Muscle layer of duodenum (tissue), 2 donors: ENCODE data around the gene XYLT1.
A peak's percentile ranks its signal among the peaks of the same experiment; 100 is the strongest.

Experiments
- H3K27ac ChIP-seq: one replicate; pipeline ENCODE4 v1.7.0; 2013; ENCODE audit warnings: mild to moderate bottlenecking, low read length
- H3K27me3 ChIP-seq: one replicate; pipeline ENCODE4 v1.7.0; 2013; ENCODE audit warnings: low read depth, mild to moderate bottlenecking, control low read depth, low read length
- H3K36me3 ChIP-seq, 2 donors: one replicate each; pipeline ENCODE4 v1.7.0; 2013; ENCODE audit warnings: low read length in 2 of 2, control low read depth in 1 of 2, mild to moderate bottlenecking in 1 of 2; ENCODE audit not compliant: insufficient read depth in 2 of 2, control insufficient read depth in 1 of 2
- H3K4me1 ChIP-seq, 2 donors: one replicate each; pipeline ENCODE4 v1.7.0; 2013; ENCODE audit warnings: low read length in 2 of 2, mild to moderate bottlenecking in 2 of 2, control low read depth in 1 of 2, moderate library complexity in 1 of 2; ENCODE audit not compliant: insufficient read depth in 2 of 2, control insufficient read depth in 1 of 2
- H3K4me3 ChIP-seq, 2 donors: one replicate each; pipeline ENCODE4 v1.7.0; 2013; ENCODE audit warnings: low read length in 2 of 2, low read depth in 1 of 2, mild to moderate bottlenecking in 1 of 2
- H3K9me3 ChIP-seq, 2 donors: one replicate each; pipeline ENCODE4 v1.7.0; 2013; ENCODE audit warnings: low read length in 2 of 2, control low read depth in 1 of 2, mild to moderate bottlenecking in 1 of 2; ENCODE audit not compliant: control insufficient read depth in 1 of 2
- donor health status: healthy.

XYLT1 gene

DNA sequence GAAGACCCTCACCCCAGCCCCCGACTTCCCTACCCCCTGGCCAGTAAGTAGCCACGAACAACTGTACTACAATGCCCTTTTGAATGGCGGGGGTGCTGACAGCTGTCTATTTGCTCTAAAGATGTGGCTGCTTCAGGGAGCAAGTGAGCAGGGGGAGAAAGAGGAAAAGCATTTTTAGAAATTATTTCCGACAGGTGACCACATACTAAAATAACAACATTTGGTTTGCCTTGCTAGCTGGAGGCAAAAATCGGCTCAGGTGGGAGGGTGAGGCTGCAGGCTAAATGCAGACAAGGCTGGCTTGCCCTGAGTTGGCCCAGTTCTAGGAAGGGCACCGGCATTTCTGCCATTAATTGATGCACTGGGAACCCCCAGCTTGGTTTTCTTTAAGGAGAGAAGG lies 188.5 kb downstream of the XYLT1 start:
- Histone ChIP-seq H3K4me3 (no peak overlapping the region), H3K27ac (no peak overlapping the region), H3K36me3 (no peaks in the 10 kb centered on the region), H3K27me3 (no peaks in the 10 kb centered on the region), H3K4me1 (peaks cover under 1 to 4% of the 10 kb centered on the region in 2 donors), H3K9me3 (no peaks in the 10 kb centered on the region)

- Histone ChIP-seq H3K4me1 (peaks cover 0 to 8% of the 10 kb centered on the region in 2 donors), H3K4me3 (no peak overlapping the region), H3K9me3 (no peaks in the 10 kb centered on the region), H3K36me3 (no peaks in the 10 kb centered on the region), H3K27ac (no peak overlapping the region), H3K27me3 (no peaks in the 10 kb centered on the region)
Measured at GRCh38 chr16:17281052-17281451, 189.7 kb downstream of the XYLT1 start.

- no peaks in the 10 kb centered on the region for H3K27me3 ChIP-seq
- no peak overlapping the region for H3K4me3 ChIP-seq
- no peak overlapping the region for H3K27ac ChIP-seq
- H3K36me3 ChIP-seq, result no peaks in the 10 kb centered on the region
- H3K4me1 ChIP-seq, result peaks cover 0 to 11% of the 10 kb centered on the region in 2 donors
- no peaks in the 10 kb centered on the region for H3K9me3 ChIP-seq
Measured at GRCh38 chr16:17278988-17279387, 191.8 kb downstream of the XYLT1 start.

- no peaks in the 10 kb centered on the region for H3K9me3 ChIP-seq
- H3K36me3 ChIP-seq, result no peaks in the 10 kb centered on the region
- H3K27ac ChIP-seq, result peak overlapping the region; percentile 28
- H3K27me3 ChIP-seq, result no peaks in the 10 kb centered on the region
- no peak overlapping the region for H3K4me3 ChIP-seq
- H3K4me1 ChIP-seq, result peaks cover 0 to 11% of the 10 kb centered on the region in 2 donors
Measured at GRCh38 chr16:17277981-17278381, 192.8 kb downstream of the XYLT1 start.

DNA sequence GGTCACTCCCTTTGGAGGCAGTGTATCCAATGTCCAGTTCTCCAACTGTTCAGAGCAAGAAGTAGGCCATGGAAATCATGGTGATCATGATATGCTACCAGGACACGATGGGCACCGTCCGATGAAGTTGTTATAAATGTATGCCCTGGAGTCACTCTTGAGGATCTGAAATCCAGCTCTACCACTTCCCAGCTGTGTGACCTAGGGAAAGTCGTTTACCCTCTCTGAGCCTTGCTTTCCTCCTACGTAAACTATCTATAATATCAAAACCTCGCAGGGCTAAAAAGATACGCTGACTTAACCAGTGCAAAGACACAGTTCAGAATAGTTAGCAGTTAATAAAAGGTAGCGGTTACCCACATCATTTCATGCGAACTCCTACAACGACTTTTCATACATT lies 194.2 kb downstream of the XYLT1 start:
- H3K4me3 ChIP-seq, result no peak overlapping the region
- H3K27me3 ChIP-seq, result no peaks in the 10 kb centered on the region
- H3K4me1 ChIP-seq, result peaks cover 3 to 11% of the 10 kb centered on the region in 2 donors
- no peak overlapping the region for H3K27ac ChIP-seq
- H3K9me3 ChIP-seq, result no peaks in the 10 kb centered on the region
- H3K36me3 ChIP-seq, result no peaks in the 10 kb centered on the region

DNA sequence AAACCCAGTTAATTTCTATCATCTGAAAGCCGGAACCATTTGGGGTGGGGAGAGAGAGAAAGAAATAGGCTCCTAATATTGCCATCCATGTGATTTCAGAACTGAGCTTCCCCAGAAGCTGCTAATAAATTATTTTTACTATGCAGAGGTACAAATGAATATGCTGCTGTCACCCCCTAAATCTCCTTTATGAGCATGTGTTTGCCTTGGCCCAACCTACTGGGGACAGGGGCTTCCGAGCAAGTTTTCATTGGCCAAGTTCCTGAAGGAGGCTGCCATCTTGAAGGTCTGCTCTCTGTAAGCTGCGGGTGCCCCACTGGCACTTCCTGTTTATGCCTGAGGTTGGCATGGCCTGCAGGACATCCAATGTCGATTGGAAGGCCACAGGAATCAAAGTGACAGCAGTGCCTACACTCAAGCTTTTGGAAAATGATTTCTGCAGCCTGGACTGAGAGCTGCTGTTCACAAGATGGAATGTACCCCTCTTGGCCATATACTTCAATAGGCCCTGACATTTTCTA lies 194.7 kb downstream of the XYLT1 start:
- Histone ChIP-seq H3K36me3 (no peaks in the 10 kb centered on the region), H3K4me3 (no peak overlapping the region), H3K27me3 (no peaks in the 10 kb centered on the region), H3K9me3 (no peaks in the 10 kb centered on the region), H3K4me1 (peaks cover 6 to 11% of the 10 kb centered on the region in 2 donors), H3K27ac (peak overlapping the region; percentile 92)

GRCh38 chr16:17275076-17276009 lies 195.4 kb downstream of the XYLT1 start:
- no peak overlapping the region for H3K4me3 ChIP-seq
- H3K27me3 ChIP-seq, result no peaks in the 10 kb centered on the region
- H3K36me3 ChIP-seq, result no peaks in the 10 kb centered on the region
- peaks cover 6 to 17% of the 10 kb centered on the region in 2 donors for H3K4me1 ChIP-seq
- peak overlapping the region; percentile 92 for H3K27ac ChIP-seq
- H3K9me3 ChIP-seq, result no peaks in the 10 kb centered on the region

GRCh38 chr16:17273142-17273561 lies 197.6 kb downstream of the XYLT1 start:
- no peak overlapping the region for H3K4me3 ChIP-seq
- H3K36me3 ChIP-seq, result no peaks in the 10 kb centered on the region
- H3K27me3 ChIP-seq, result no peaks in the 10 kb centered on the region
- no peaks in the 10 kb centered on the region for H3K9me3 ChIP-seq
- no peak overlapping the region for H3K27ac ChIP-seq
- peaks cover 6 to 16% of the 10 kb centered on the region in 2 donors for H3K4me1 ChIP-seq

DNA sequence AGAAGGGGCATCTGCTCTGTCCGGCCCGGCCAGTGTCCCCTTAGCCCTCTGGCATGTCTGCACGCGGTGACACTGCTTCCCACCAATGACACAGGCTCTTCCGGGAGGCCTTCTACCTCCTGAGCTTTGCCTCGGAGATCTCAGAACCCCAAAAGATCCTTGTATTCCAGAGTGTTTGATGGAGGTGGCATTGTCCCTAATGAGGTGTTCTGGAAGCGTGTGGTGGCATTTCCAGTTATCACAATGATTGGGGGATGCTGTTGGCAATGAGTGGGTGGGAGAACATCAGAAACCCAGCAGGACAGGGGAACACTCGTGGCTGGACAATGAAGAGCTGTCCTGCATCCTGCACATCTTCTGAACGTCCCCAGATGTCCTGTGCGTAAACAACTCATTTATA lies 198.0 kb downstream of the XYLT1 start:
- no peak overlapping the region for H3K4me3 ChIP-seq
- no peaks in the 10 kb centered on the region for H3K36me3 ChIP-seq
- no peak overlapping the region for H3K27ac ChIP-seq
- no peaks in the 10 kb centered on the region for H3K9me3 ChIP-seq
- H3K27me3 ChIP-seq, result no peaks in the 10 kb centered on the region
- H3K4me1 ChIP-seq, result peaks cover 6 to 16% of the 10 kb centered on the region in 2 donors

DNA sequence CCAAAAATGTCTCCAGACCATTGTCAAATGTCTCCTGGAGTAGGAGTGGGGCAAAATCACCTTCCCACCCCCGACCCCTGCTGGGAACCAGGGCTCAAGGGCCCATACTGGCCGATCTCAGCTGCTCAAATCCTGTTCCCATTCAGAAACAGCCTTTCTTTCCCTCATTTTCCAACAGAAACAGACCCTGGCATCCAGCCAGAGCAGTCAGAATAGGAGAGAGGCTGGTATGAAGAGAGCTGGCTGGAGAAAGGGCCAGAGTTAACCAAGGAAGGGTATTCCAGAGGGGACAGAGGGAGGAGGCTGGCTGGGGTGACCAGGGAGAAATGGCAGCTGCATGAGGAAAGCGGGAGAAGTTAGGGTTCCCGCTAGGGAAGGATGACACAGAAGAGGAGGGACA lies 199.1 kb downstream of the XYLT1 start:
- peaks cover 6 to 16% of the 10 kb centered on the region in 2 donors for H3K4me1 ChIP-seq

DNA sequence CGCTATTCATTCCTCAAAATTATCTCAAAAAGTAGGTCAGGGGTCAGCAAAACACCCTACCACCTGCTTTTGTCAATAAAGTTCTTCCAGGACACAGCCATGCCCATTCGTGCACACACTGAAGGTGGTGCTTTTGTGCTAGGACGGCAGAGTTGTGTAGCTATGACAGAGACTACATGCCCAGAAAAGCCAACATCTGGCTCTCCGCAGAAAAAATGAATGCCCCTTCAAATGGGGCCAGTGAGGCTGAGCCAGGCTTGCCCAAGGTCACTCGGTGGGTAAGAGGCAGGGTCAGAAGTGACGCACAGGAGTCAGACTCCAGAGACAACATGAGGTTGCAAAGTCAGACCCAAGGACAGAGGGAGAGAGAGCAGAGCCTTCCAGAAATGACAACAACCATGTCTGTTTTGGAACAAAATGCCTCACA lies 200.1 kb downstream of the XYLT1 start:
- no peak overlapping the region for H3K4me3 ChIP-seq
- no peaks in the 10 kb centered on the region for H3K9me3 ChIP-seq
- no peaks in the 10 kb centered on the region for H3K36me3 ChIP-seq
- peak overlapping the region; percentile 53 for H3K27ac ChIP-seq
- no peaks in the 10 kb centered on the region for H3K27me3 ChIP-seq
- H3K4me1 ChIP-seq, result peaks cover 6 to 10% of the 10 kb centered on the region in 2 donors

More for the DNA sequence above, 199.1 kb downstream of the XYLT1 start:
- Histone ChIP-seq H3K36me3 (no peaks in the 10 kb centered on the region), H3K4me3 (no peak overlapping the region), H3K9me3 (no peaks in the 10 kb centered on the region), H3K27me3 (no peaks in the 10 kb centered on the region), H3K27ac (no peak overlapping the region)
